LNCaP clone FGC (cell line): ENCODE data around the gene ARHGAP12.

Source experiments
- DNase-seq: peaks from one replicate; pipeline ENCODE4 v3.0.0-alpha.2; 2011; ENCODE audit warnings: low read depth
- H3K4me3 ChIP-seq: 2 replicates; pipeline ENCODE4 v1.5.1; 2011; ENCODE audit warnings: mild to moderate bottlenecking, low read depth, low read length, control low read depth
- CTCF ChIP-seq: IDR thresholded peaks from 2 replicates; pipeline ENCODE4 v1.5.1; 2012; ENCODE audit warnings: mild to moderate bottlenecking; ENCODE audit not compliant: control insufficient read depth, insufficient read depth; ENCODE audit errors: extremely low read depth

The ARHGAP12 gene

GRCh38 chr10:31757831-31758230 is 170.8 kb downstream of the ARHGAP12 start:
- DNase-seq: no peak

DNA sequence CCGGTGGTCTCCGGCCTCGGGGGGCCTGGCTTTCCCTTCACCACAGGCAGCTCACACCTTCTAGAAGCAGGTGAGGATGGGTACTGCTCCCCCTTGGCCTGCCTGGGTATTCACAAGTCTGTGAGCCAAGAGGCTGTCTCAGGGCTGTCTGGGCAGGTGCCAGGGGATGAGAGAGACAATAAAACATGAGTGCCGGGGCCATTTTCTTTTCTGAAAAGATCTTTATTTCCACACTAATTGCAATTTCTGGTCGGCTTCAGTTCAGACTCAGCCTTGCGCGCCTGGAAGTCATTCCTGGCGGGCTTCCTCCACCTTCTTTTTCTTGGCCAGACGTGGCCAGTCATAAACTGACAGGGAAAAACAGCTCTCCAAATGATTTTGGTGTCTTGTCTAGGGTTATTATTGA is 171.2 kb downstream of the ARHGAP12 start:
- no peak for DNase-seq
- H3K4me3 ChIP-seq: no peak overlapping the region
- no peak for TF ChIP-seq CTCF

More at GRCh38 chr10:31757831-31758230, 170.8 kb downstream of the ARHGAP12 start:
- no peak overlapping the region for H3K4me3 ChIP-seq
- TF ChIP-seq CTCF: no peak

DNA sequence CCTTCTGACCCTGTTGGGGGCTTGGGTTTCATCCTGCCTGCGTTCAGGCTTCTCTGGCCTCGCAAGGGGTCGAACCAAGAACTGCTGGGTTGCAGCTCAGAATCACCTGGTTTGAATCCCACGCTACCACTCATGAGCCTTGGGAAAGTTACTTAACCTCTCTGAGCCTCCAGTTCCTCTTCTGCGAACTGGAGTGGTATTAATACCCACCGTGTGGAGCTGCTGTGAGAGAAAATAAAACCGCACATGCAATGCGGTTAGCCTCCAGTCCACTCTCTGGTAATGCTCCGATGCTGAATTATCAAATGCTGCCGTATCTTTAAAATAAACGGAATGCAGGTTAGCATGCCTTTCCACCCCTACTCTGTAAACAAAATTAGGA is 171.9 kb downstream of the ARHGAP12 start:
- DNase-seq: no peak

DNA sequence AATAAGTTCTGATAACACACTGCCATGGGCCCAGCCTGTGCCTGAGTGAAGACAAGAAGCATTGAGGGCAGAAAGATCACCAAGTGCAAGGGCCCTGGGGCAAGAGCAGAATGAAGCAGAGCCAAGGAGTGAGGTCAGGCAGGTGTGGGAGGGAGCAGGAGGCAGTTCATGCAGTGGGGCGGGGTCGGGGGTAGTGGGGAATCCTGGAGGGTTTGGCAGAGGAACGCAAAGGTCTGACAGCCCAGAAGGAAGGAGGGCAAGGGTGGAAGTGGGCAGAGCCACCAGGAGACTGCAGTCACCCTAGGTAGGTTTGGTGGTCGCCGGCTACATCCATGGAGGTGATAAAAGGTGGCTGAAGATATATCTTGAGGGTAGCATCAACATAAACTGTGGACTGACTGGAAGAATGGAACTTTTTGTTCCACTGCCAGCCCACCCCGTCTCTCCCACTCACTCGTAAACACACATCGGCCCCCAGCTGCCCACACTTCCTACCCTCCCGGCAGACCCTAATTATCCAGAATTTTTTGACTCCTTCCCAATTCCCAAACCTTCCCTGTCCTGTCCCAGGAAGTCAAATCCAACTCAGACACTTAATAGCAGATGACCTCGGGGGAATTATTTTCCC is 172.4 kb downstream of the ARHGAP12 start:
- DNase-seq: no peak
- no peak for TF ChIP-seq CTCF
- H3K4me3 ChIP-seq: no peak overlapping the region

More for the DNA sequence above, 171.9 kb downstream of the ARHGAP12 start:
- no peak for TF ChIP-seq CTCF
- no peak overlapping the region for H3K4me3 ChIP-seq
